Psoas muscle (tissue), 8 donors: ENCODE measurements around the gene GLP1R. TPM values are rescaled to one million over a fixed set of nuclear protein-coding genes. Genes with fewer than 3 reads are reported as not detected.

Source experiments
- ATAC-seq, 4 donors: fragments of 200-7000 bp; cut with Tn5 transposase; one replicate each; pipeline ENCODE4 v1.9.1; 2020; ENCODE audit warnings: moderate library complexity in 3 of 4, mild to moderate bottlenecking in 2 of 4
- DNase-seq, 2 donors: peaks; one replicate each; pipeline ENCODE4 v3.0.0-alpha.2; 2020
- H3K27ac ChIP-seq: fragments of 200-600 bp; one replicate; pipeline ENCODE4 v1.8.0; 2022
- H3K27me3 ChIP-seq, 3 donors: fragments of 200-600 bp in 1 of 3; one replicate each; pipeline versions ENCODE4 v1.6.1 to v1.8.0; 2013 to 2022; ENCODE audit warnings: low read length in 2 of 3, mild to moderate bottlenecking in 2 of 3, moderate library complexity in 1 of 3; ENCODE audit not compliant: insufficient read depth in 3 of 3
- H3K36me3 ChIP-seq, 2 donors: fragments of 200-600 bp in 1 of 2; one replicate each; pipeline versions ENCODE4 v1.6.1 to v1.8.0; 2013 to 2022; ENCODE audit warnings: low read depth in 1 of 2, mild to moderate bottlenecking in 1 of 2, moderate library complexity in 1 of 2; ENCODE audit not compliant: insufficient read depth in 1 of 2
- H3K4me1 ChIP-seq: fragments of 200-600 bp; one replicate; pipeline ENCODE4 v1.8.0; 2022
- H3K4me3 ChIP-seq: fragments of 200-600 bp; one replicate; pipeline ENCODE4 v1.8.0; 2022; ENCODE audit warnings: mild to moderate bottlenecking
- H3K9me3 ChIP-seq: fragments of 200-600 bp; one replicate; pipeline ENCODE4 v1.8.0; 2022
- CTCF ChIP-seq: fragments of 200-600 bp; IDR thresholded peaks from one replicate; pipeline ENCODE4 v1.8.0; 2022; ENCODE audit warnings: antibody characterized with exemption
- WGBS, 3 donors: extraction: QIAGEN DNeasy Blood & Tissue Kit; methylation state at CpG; one replicate each; pipeline versions ENCODE4 v1.1.6 to v1.1.7; 2013; 5-methylcytosine and 5-hydroxymethylcytosine counted together
- intact Hi-C, 2 donors: fragments of 100-400 bp; cut with DNase I; formaldehyde crosslinking; loops; one replicate each; pipeline versions ENCODE4 v1.11.0 to v1.14.2; 2022
- polyA plus RNA-seq, 3 donors: library from polyadenylated mRNA; stranded (reverse); fragments of 200-250 nt; gene quantifications; one replicate each; pipeline ENCODE4 v1.2.3, GENCODE V29; 2013
- total RNA-seq, 4 donors: library from RNA; stranded (reverse); fragmentation: NEBNext Ultra II Directional in 2 of 4; extraction: Animal tissue kit (Norgen Biotek cat#: 25700) in 2 of 4; gene quantifications; one replicate each; pipeline versions ENCODE4 v1.2.1 to v1.2.4, GENCODE V29; 2021 to 2023
- donor health status: healthy with polysubstance abuse.
- donor health status: DM: no; HTN: no; CAD: no; lungs with moderate emphysema.
- donor health status: Bipolar disorder and iron deficiency.
- donor health status: healthy.
- donor health status: DM: yes; HTN: yes; CAD: no.
- donor health status: DM: no; HTN: no; CAD: no.
- donor health status: DM: no; HTN: no; CAD: no.
- donor health status: DM: yes; HTN: yes; CAD: no.

Gene GLP1R
- total and polyA plus RNA-seq, 7 donors = not detected

DNA sequence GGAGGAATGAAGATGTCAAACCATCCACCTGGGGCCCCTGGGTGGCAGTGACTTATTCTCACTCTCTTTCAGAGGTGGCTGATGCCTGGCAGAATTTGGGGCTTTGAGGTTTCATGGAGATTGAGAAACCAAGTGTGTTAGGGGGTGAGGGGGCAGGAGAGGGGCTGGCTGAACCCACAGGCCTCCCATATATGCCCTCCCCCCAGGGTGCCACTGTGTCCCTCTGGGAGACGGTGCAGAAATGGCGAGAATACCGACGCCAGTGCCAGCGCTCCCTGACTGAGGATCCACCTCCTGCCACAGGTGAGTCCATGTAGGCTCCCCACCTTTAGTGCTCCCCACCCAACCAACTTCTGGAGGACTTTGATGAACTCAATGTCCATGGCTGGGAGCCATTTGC is 7.6 kb downstream of the GLP1R start:
- no peaks in the 10 kb centered on the region for H3K9me3 ChIP-seq
- H3K4me1 ChIP-seq = no peaks in the 10 kb centered on the region
- H3K27me3 ChIP-seq = peaks cover 0 to 5% (median 0%) of the 10 kb centered on the region in 3 donors
- H3K27ac ChIP-seq = no peak overlapping the region
- H3K4me3 ChIP-seq = no peak overlapping the region
- no peaks in the 10 kb centered on the region for H3K36me3 ChIP-seq
- intact Hi-C loops = no loop called here
- ATAC-seq (no peak), DNase-seq (no peak)
- TF ChIP-seq CTCF = no peak
- 91 to 95% (median 93%) methylated on average over 5 of the region's 5 CpGs for WGBS, 3 donors

GRCh38 chr6:39056681-39057080 is 8.1 kb downstream of the GLP1R start:
- Histone ChIP-seq H3K27me3 (peaks cover 0 to 5% (median 0%) of the 10 kb centered on the region in 3 donors), H3K36me3 (no peaks in the 10 kb centered on the region), H3K4me1 (no peaks in the 10 kb centered on the region), H3K27ac (no peak overlapping the region), H3K9me3 (no peaks in the 10 kb centered on the region), H3K4me3 (no peak overlapping the region)
- TF ChIP-seq CTCF = no peak
- DNase-seq (no peak), ATAC-seq (no peak)
- intact Hi-C loops = no loop called here
- 83 to 91% (median 85%) methylated on average over 9 of the region's 9 CpGs for whole genome bisulfite sequencing, 3 donors

- 66% methylated on average over 15 to 17 of the region's 17 CpGs for WGBS, 3 donors
- H3K27me3 ChIP-seq = peaks cover 0 to 5% (median 0%) of the 10 kb centered on the region in 3 donors
- ATAC-seq (no peak), DNase-seq (no peak)
- H3K9me3 ChIP-seq = no peaks in the 10 kb centered on the region
- intact Hi-C loops = no loop called here
- H3K4me1 ChIP-seq = no peaks in the 10 kb centered on the region
- no peak overlapping the region for H3K4me3 ChIP-seq
- no peaks in the 10 kb centered on the region for H3K36me3 ChIP-seq
- no peak for TF ChIP-seq CTCF
- no peak overlapping the region for H3K27ac ChIP-seq
These were observed 8.9 kb downstream of the GLP1R start for GRCh38 chr6:39057251-39058155.

GRCh38 chr6:39058471-39059147 is 10.0 kb downstream of the GLP1R start:
- ATAC-seq (no peak), DNase-seq (no peak)
- 70 to 77% (median 76%) methylated on average over 6 of the region's 6 CpGs for WGBS, 3 donors
- Histone ChIP-seq H3K27ac (no peak overlapping the region), H3K9me3 (no peaks in the 10 kb centered on the region), H3K27me3 (no peaks in the 10 kb centered on the region), H3K36me3 (no peaks in the 10 kb centered on the region), H3K4me3 (no peak overlapping the region), H3K4me1 (no peaks in the 10 kb centered on the region)
- intact Hi-C loops = no loop called here
- no peak for TF ChIP-seq CTCF
